ENCODE measurements around the gene ADARB2. TPM values are rescaled to one million over a fixed set of nuclear protein-coding genes. Genes with fewer than 3 reads are reported as not detected.
"Not testable (repeated sequence)": the region's sequence is repeated elsewhere in the genome, so short reads cannot be mapped to it uniquely, and the experiment has no call there.

The ADARB2 gene
- total and polyA plus RNA-seq, 11 donors = 0.07 to 1.2 (median 0.28) TPM; not detected in 4

- Histone ChIP-seq H3K36me3 (no peaks in the 10 kb centered on the region), H3K9me3 (no peaks in the 10 kb centered on the region), H3K27ac (no peak overlapping the region), H3K4me3 (no peak overlapping the region), H3K4me1 (no peaks in the 10 kb centered on the region), H3K27me3 (peaks cover 0 to 3% (median 0%) of the 10 kb centered on the region in 9 donors)
- DNase-seq = no peak
- no peak for TF ChIP-seq POLR2A (IDR thresholded peaks at IDR 0.05)
- TF ChIP-seq CTCF (IDR thresholded peaks at IDR 0.05) = no peak
- WGBS, 4 donors = 39 to 62% (median 55%) methylated on average over 3 of the region's 3 CpGs
- intact Hi-C loops (cut with DNase I) = no loop called here
- no peak for ATAC-seq
These were observed 508.2 kb downstream of the ADARB2 start for GRCh38 chr10:1229116-1229515.

- 78 to 85% (median 84%) methylated on average over 13 to 14 of the region's 14 CpGs for WGBS, 4 donors
- H3K9me3 ChIP-seq = no peaks in the 10 kb centered on the region
- H3K27ac ChIP-seq = no peak overlapping the region
- intact Hi-C loops (cut with DNase I) = no loop called here
- H3K36me3 ChIP-seq = no peaks in the 10 kb centered on the region
- TF ChIP-seq POLR2A (IDR thresholded peaks at IDR 0.05) (no peak), CTCF (IDR thresholded peaks at IDR 0.05) (no peak)
- H3K4me1 ChIP-seq = no peaks in the 10 kb centered on the region
- H3K4me3 ChIP-seq = no peak overlapping the region
- H3K27me3 ChIP-seq = peaks cover 0 to 3% (median 0%) of the 10 kb centered on the region in 9 donors
- ATAC-seq = no peak
- DNase-seq = no peak
These were observed 508.8 kb downstream of the ADARB2 start for GRCh38 chr10:1228467-1228975.

- intact Hi-C loops (cut with DNase I) = no loop called here
- no peaks in the 10 kb centered on the region for H3K36me3 ChIP-seq
- no peak overlapping the region for H3K27ac ChIP-seq
- H3K9me3 ChIP-seq = no peaks in the 10 kb centered on the region
- ATAC-seq (no peak), DNase-seq (no peak)
- no peak overlapping the region for H3K4me3 ChIP-seq
- H3K4me1 ChIP-seq = no peaks in the 10 kb centered on the region
- WGBS, 4 donors = 60 to 70% (median 61%) methylated on average over 9 of the region's 9 CpGs
- no peak for TF ChIP-seq CTCF (IDR thresholded peaks at IDR 0.05)
- no peak for TF ChIP-seq POLR2A (IDR thresholded peaks at IDR 0.05)
- peaks cover 0 to 3% (median 0%) of the 10 kb centered on the region in 9 donors for H3K27me3 ChIP-seq
These were observed 509.6 kb downstream of the ADARB2 start for GRCh38 chr10:1227510-1228402.

GRCh38 chr10:1226907-1227306 is 510.4 kb downstream of the ADARB2 start:
- DNase-seq; H3K4me1 ChIP-seq; H3K36me3 ChIP-seq; ATAC-seq; intact Hi-C loops (cut with DNase I); H3K9me3 ChIP-seq; H3K27me3 ChIP-seq; H3K4me3 ChIP-seq; H3K27ac ChIP-seq: not testable (repeated sequence)
- WGBS, 4 donors = 40 to 68% (median 62%) methylated on average over 7 to 8 of the region's 8 CpGs

- H3K4me3 ChIP-seq; H3K27me3 ChIP-seq; DNase-seq; ATAC-seq; intact Hi-C loops (cut with DNase I); H3K4me1 ChIP-seq; H3K27ac ChIP-seq; H3K36me3 ChIP-seq; H3K9me3 ChIP-seq: not testable (repeated sequence)
- WGBS, 4 donors = 0% methylated on average over 1 of the region's 1 CpG
These were observed 517.5 kb downstream of the ADARB2 start for GRCh38 chr10:1219874-1220273.
